DMS114 treated with DMSO at 0.1 percent for 48 hours (cell line): Measurements from ENCODE around the gene HYAL1.
"Not testable (repeated sequence)": the region's sequence is repeated elsewhere in the genome, so short reads cannot be mapped to it uniquely, and the experiment has no call there.

Experiments
- DNase-seq: peaks from one replicate; lab custom pipeline; 2025; ENCODE audit not compliant: unreplicated experiment; lab: John Stamatoyannopoulos, UW

The HYAL1 gene

GRCh38 chr3:50262200-50262599, 41.2 kb downstream of the HYAL1 start:
- not testable (repeated sequence) for DNase-seq

GRCh38 chr3:50261505-50261904, 41.9 kb downstream of the HYAL1 start:
- no peak for DNase-seq

- DNase-seq: no peak
Measured at GRCh38 chr3:50260942-50261441, 42.4 kb downstream of the HYAL1 start.

- DNase-seq: peak; percentile 68
Measured at GRCh38 chr3:50260027-50260941, 43.1 kb downstream of the HYAL1 start.

GRCh38 chr3:50259432-50260026, 43.8 kb downstream of the HYAL1 start:
- no peak for DNase-seq

- no peak for DNase-seq
Measured at GRCh38 chr3:50258979-50259378, 44.4 kb downstream of the HYAL1 start.

GRCh38 chr3:50258029-50258680, 45.2 kb downstream of the HYAL1 start:
- no peak for DNase-seq

- DNase-seq: peak; percentile 14
Measured at GRCh38 chr3:50256978-50257890, 46.1 kb downstream of the HYAL1 start.

- DNase-seq: no peak
Measured at GRCh38 chr3:50255251-50255615, 48.1 kb downstream of the HYAL1 start.

GRCh38 chr3:50254577-50255250, 48.7 kb downstream of the HYAL1 start:
- DNase-seq: no peak

GRCh38 chr3:50251220-50251619, 52.2 kb downstream of the HYAL1 start:
- DNase-seq: no peak

- DNase-seq: no peak
Measured at GRCh38 chr3:50250514-50250913, 52.9 kb downstream of the HYAL1 start.
